HG03108 (cell line): ENCODE results near the gene TANC1.

Experiments used
- ATAC-seq: cut with Tn5 transposase; IDR thresholded peaks from one replicate; pipeline ENCODE4 v1.9.1; 2021; ENCODE audit warnings: moderate library complexity; ENCODE audit not compliant: unreplicated experiment

The TANC1 gene

GRCh38 chr2:158960193-158960592, 8.2 kb upstream of the TANC1 start:
- no peak for ATAC-seq

- ATAC-seq = no peak
Measured at GRCh38 chr2:158962074-158962473, 6.4 kb upstream of the TANC1 start.

- no peak for ATAC-seq
Measured at GRCh38 chr2:158963071-158963470, 5.4 kb upstream of the TANC1 start.

- no peak for ATAC-seq
Measured at GRCh38 chr2:158965107-158965506, 3.3 kb upstream of the TANC1 start.

- ATAC-seq = no peak
Measured at GRCh38 chr2:158965641-158966040, 2.8 kb upstream of the TANC1 start.

GRCh38 chr2:158966312-158966711, 2.1 kb upstream of the TANC1 start:
- ATAC-seq = no peak

- ATAC-seq = no peak
Measured at GRCh38 chr2:158967114-158967730, 1.2 kb upstream of the TANC1 start.

GRCh38 chr2:158967731-158968395, 577 bp upstream of the TANC1 start:
- no peak for ATAC-seq

- ATAC-seq = no peak
Measured at GRCh38 chr2:158969162-158969714, 798 bp downstream of the TANC1 start.

- ATAC-seq = no peak
Measured at GRCh38 chr2:158969715-158970240, 1.3 kb downstream of the TANC1 start.

GRCh38 chr2:158970241-158970751, 1.9 kb downstream of the TANC1 start:
- no peak for ATAC-seq

- ATAC-seq = no peak
Measured at GRCh38 chr2:158973116-158973956, 4.9 kb downstream of the TANC1 start.

- no peak for ATAC-seq
Measured at GRCh38 chr2:158975271-158975921, 7.0 kb downstream of the TANC1 start.

- ATAC-seq = no peak
Measured at GRCh38 chr2:158979772-158980171, 11.3 kb downstream of the TANC1 start.

GRCh38 chr2:158984604-158985135, 16.2 kb downstream of the TANC1 start:
- ATAC-seq = no peak

GRCh38 chr2:158988501-158988900, 20.1 kb downstream of the TANC1 start:
- no peak for ATAC-seq

GRCh38 chr2:158989165-158989564, 20.7 kb downstream of the TANC1 start:
- ATAC-seq = no peak

- no peak for ATAC-seq
Measured at GRCh38 chr2:158990397-158991214, 22.2 kb downstream of the TANC1 start.

- no peak for ATAC-seq
Measured at GRCh38 chr2:158993030-158993429, 24.6 kb downstream of the TANC1 start.
